ENCODE results near the gene PPP1CA.

Gene PPP1CA

DNA sequence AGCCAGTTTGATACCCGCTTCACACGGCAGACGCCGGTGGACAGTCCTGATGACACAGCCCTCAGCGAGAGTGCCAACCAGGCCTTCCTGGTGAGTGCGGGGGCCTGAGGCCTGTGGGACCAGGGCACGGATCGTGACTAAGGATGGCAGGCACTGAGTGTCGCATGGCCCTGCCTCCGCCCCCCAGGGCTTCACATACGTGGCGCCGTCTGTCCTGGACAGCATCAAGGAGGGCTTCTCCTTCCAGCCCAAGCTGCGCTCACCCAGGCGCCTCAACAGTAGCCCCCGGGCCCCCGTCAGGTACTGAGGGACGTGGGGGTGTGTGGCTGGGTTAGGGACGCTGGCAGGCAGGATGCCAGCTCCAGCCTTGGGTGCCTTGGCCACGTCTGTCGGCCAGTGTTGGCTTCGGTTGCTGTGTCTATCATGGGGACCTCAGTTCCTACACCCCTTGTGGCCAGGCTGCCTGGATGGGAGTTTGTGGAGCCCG, 32.8 kb upstream of the PPP1CA start:
- H3K4me3 ChIP-seq (IDR thresholded peaks at IDR 0.05; ENCODE audit: insufficient read depth, low read depth, low read length), result no peak overlapping the region
- H3K4me1 ChIP-seq (ENCODE audit: low read depth, poor library complexity, severe bottlenecking), result peaks cover 4% of the 10 kb centered on the region
- H3K79me2 ChIP-seq (ENCODE audit: insufficient read depth, low read depth), result peaks cover 9% of the 10 kb centered on the region
- H3K27ac ChIP-seq, result no peak overlapping the region
- no peak for TF ChIP-seq CTCF (conservative IDR thresholded peaks at IDR 0.05; ENCODE audit: low read depth, low read length)
- no peaks in the 10 kb centered on the region for H4K20me1 ChIP-seq (ENCODE audit: insufficient read depth)
- no peak overlapping the region for H2AFZ ChIP-seq (ENCODE audit: low read depth)
- H3K27me3 ChIP-seq (ENCODE audit: insufficient read depth, low read depth), result no peaks in the 10 kb centered on the region
- no peak overlapping the region for H3K9ac ChIP-seq
- H3K36me3 ChIP-seq (ENCODE audit: insufficient read depth), result no peaks in the 10 kb centered on the region
- H3K4me2 ChIP-seq, result no peak overlapping the region

GRCh38 chr11:67433536-67434394, 32.1 kb upstream of the PPP1CA start:
- Histone ChIP-seq H3K4me2 (no peak overlapping the region), H3K4me3 (IDR thresholded peaks at IDR 0.05; ENCODE audit: insufficient read depth, low read depth, low read length) (no peak overlapping the region), H2AFZ (ENCODE audit: low read depth) (no peak overlapping the region), H3K79me2 (ENCODE audit: insufficient read depth, low read depth) (peaks cover 16% of the 10 kb centered on the region), H3K27ac (no peak overlapping the region), H3K36me3 (ENCODE audit: insufficient read depth) (no peaks in the 10 kb centered on the region), H3K27me3 (ENCODE audit: insufficient read depth, low read depth) (no peaks in the 10 kb centered on the region), H3K9ac (no peak overlapping the region), H3K4me1 (ENCODE audit: low read depth, poor library complexity, severe bottlenecking) (peaks cover 8% of the 10 kb centered on the region), H4K20me1 (ENCODE audit: insufficient read depth) (no peaks in the 10 kb centered on the region)
- no peak for TF ChIP-seq CTCF (conservative IDR thresholded peaks at IDR 0.05; ENCODE audit: low read depth, low read length)

- Histone ChIP-seq H4K20me1 (ENCODE audit: insufficient read depth) (no peaks in the 10 kb centered on the region), H3K79me2 (ENCODE audit: insufficient read depth, low read depth) (peaks cover 19% of the 10 kb centered on the region), H3K27me3 (ENCODE audit: insufficient read depth, low read depth) (no peaks in the 10 kb centered on the region), H2AFZ (ENCODE audit: low read depth) (no peak overlapping the region), H3K9ac (no peak overlapping the region), H3K4me2 (no peak overlapping the region), H3K4me3 (IDR thresholded peaks at IDR 0.05; ENCODE audit: insufficient read depth, low read depth, low read length) (no peak overlapping the region), H3K36me3 (ENCODE audit: insufficient read depth) (no peaks in the 10 kb centered on the region), H3K4me1 (ENCODE audit: low read depth, poor library complexity, severe bottlenecking) (peaks cover 8% of the 10 kb centered on the region), H3K27ac (no peak overlapping the region)
- no peak for TF ChIP-seq CTCF (conservative IDR thresholded peaks at IDR 0.05; ENCODE audit: low read depth, low read length)
Measured at GRCh38 chr11:67432655-67433349, 31.1 kb upstream of the PPP1CA start.

DNA sequence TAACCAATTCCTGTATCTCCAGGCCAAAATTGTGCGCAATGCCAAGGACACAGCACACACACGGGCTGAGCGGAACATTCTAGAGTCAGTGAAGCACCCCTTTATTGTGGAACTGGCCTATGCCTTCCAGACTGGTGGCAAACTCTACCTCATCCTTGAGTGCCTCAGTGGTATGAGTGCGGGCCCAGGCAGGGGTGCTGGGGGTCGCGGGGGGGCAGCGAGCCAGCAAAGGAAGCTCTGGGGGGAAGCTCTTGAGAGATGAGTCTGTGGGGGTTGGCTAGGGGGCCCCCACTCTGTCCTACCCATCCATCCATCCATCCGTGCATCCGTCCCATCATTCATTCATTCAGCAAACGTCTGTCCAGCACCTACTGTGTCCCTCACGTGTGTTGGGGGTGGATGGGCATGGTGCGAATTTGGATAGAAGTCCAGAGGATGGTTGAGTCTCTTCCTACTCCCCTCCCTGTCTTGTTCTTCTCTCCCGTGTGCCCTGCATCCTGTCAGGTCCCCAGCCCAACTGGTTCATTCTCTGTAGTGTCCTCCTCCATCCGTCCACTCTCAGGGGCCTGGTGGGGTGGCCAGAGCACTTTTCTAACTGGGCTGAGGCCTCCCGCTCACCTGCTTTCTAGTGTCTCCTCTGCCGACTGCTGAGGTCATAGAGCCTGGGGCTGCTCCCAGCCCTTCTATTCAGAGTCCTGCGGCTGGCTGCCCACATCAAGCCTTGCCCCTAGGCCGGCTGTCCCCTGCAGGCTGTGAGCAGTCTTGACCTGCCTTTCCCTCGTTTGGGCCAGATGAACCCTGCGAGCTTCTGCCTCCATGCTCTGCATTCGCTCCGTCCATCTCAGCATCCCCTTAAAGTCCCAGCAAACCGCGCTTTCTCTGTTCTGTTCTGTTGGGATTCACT, 29.9 kb upstream of the PPP1CA start:
- no peak overlapping the region for H2AFZ ChIP-seq (ENCODE audit: low read depth)
- no peaks in the 10 kb centered on the region for H3K36me3 ChIP-seq (ENCODE audit: insufficient read depth)
- H4K20me1 ChIP-seq (ENCODE audit: insufficient read depth), result no peaks in the 10 kb centered on the region
- no peaks in the 10 kb centered on the region for H3K27me3 ChIP-seq (ENCODE audit: insufficient read depth, low read depth)
- no peak overlapping the region for H3K4me3 ChIP-seq (IDR thresholded peaks at IDR 0.05; ENCODE audit: insufficient read depth, low read depth, low read length)
- no peak overlapping the region for H3K9ac ChIP-seq
- TF ChIP-seq CTCF (conservative IDR thresholded peaks at IDR 0.05; ENCODE audit: low read depth, low read length), result no peak
- H3K27ac ChIP-seq, result no peak overlapping the region
- H3K4me1 ChIP-seq (ENCODE audit: low read depth, poor library complexity, severe bottlenecking), result peaks cover 8% of the 10 kb centered on the region
- no peak overlapping the region for H3K4me2 ChIP-seq
- H3K79me2 ChIP-seq (ENCODE audit: insufficient read depth, low read depth), result peaks cover 19% of the 10 kb centered on the region
